HEK293T (cell line): ENCODE results near the gene IRS2.

Experiments used
- ARNT ChIP-seq: fragments of 450-650 bp; IDR thresholded peaks from 2 replicates; pipeline ENCODE4 v1.6.1; 2017; ENCODE audit warnings: mild to moderate bottlenecking
- BHLHE40 ChIP-seq: fragments of 450-650 bp; IDR thresholded peaks from 2 replicates; pipeline ENCODE4 v1.6.1; 2016; ENCODE audit warnings: mild to moderate bottlenecking, moderate library complexity, borderline replicate concordance
- CTBP1 ChIP-seq: fragments of 450-650 bp; IDR thresholded peaks from 2 replicates; pipeline ENCODE4 v1.6.1; 2016; ENCODE audit warnings: borderline replicate concordance
- ELF4 ChIP-seq: fragments of 450-650 bp; IDR thresholded peaks from 2 replicates; pipeline ENCODE4 v1.6.1; 2017; ENCODE audit warnings: antibody characterized with exemption
- FOXA1 ChIP-seq: fragments of 450-650 bp; IDR thresholded peaks from 2 replicates; pipeline ENCODE4 v1.6.1; 2016; ENCODE audit warnings: mild to moderate bottlenecking
- FOXM1 ChIP-seq: fragments of 450-650 bp; IDR thresholded peaks from 2 replicates; pipeline ENCODE4 v1.6.1; 2017; ENCODE audit warnings: mild to moderate bottlenecking, borderline replicate concordance
- HDGF ChIP-seq: fragments of 450-650 bp; IDR thresholded peaks from 2 replicates; pipeline ENCODE4 v1.6.1; 2017; ENCODE audit warnings: antibody characterized with exemption, borderline replicate concordance
- NFRKB ChIP-seq: fragments of 450-650 bp; IDR thresholded peaks from 2 replicates; pipeline ENCODE4 v1.6.1; 2016; ENCODE audit warnings: mild to moderate bottlenecking, moderate library complexity
- PKNOX1 ChIP-seq: fragments of 450-650 bp; IDR thresholded peaks from 2 replicates; pipeline ENCODE4 v1.6.1; 2016
- SP1 ChIP-seq: fragments of 450-650 bp; IDR thresholded peaks from 2 replicates; pipeline ENCODE4 v1.6.1; 2017
- SUZ12 ChIP-seq: fragments of 450-650 bp; IDR thresholded peaks from 2 replicates; pipeline ENCODE4 v1.6.1; 2016; ENCODE audit warnings: mild to moderate bottlenecking

DNA sequence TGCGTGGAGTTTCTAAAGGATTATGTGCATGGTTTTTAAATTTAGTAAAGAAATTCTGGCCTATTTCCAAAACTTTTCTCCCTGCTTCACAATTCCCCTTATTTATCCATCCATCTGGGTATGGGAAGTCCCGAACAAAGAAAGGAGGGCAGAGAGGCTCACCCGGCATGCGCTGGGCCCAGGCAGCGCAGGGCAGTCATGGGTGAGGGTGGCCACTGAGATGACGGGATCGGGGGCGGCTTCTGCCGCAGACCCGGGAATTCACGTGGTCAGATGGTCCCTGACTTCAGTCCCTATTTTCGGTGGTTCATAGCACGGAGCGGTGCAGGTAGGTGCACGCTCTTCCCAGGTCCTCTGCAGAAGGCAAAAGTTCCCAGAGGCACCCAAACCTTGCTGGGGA is 14.5 kb downstream of the IRS2 start:
- no peak for TF ChIP-seq ARNT
- no peak for TF ChIP-seq ELF4
- TF ChIP-seq NFRKB, result no peak
- no peak for TF ChIP-seq BHLHE40
- TF ChIP-seq FOXM1, result no peak
- no peak for TF ChIP-seq PKNOX1
- no peak for TF ChIP-seq CTBP1
- no peak for TF ChIP-seq HDGF
- no peak for TF ChIP-seq SP1
- TF ChIP-seq FOXA1, result no peak
- TF ChIP-seq SUZ12, result no peak
